Measurements from ENCODE around the gene ATOX1.

- no peak for TF ChIP-seq CTCF (IDR thresholded peaks at IDR 0.05)
- no peak for TF ChIP-seq POLR2AphosphoS5 (IDR thresholded peaks at IDR 0.05; ENCODE audit: low read depth, low read length)
Observed at GRCh38 chr5:151720215-151720614, 38.2 kb downstream of the ATOX1 start.
